Measurements from ENCODE around the gene TULP1.

The TULP1 gene

DNA sequence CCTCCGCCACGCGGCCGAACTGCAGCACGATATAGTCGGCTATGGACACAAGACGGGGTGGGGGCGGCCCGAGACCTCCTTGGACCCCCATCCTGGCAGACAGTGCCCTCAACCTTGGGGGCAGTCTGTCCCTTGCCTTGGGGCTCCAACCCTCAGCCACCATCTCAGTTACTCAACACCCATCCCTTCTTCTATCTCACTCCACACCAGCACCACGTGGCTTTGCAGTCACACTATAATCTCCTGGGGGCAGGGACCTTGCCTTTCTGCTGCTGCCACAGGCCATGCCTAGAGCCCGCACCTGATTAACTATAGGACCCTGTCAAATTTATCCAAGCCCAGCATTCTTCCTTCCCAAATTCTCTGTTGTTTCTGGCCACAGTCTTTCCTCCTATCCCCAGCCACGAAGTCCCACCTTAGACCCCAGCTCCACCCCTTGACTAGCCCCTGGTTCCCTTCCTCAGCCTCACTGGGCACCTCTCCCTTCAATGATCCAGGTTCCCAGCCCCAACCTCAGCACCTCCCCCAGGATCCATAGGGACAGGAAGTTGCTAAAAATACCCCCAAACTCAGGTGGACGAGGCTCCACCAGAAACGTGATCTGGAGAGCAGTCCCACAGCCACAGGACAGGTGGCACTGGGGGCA is 14.2 kb downstream of the TULP1 start:
- DNase-seq = no peak
- peaks cover 59% of the 10 kb centered on the region for H3K4me1 Mint-ChIP-seq

DNA sequence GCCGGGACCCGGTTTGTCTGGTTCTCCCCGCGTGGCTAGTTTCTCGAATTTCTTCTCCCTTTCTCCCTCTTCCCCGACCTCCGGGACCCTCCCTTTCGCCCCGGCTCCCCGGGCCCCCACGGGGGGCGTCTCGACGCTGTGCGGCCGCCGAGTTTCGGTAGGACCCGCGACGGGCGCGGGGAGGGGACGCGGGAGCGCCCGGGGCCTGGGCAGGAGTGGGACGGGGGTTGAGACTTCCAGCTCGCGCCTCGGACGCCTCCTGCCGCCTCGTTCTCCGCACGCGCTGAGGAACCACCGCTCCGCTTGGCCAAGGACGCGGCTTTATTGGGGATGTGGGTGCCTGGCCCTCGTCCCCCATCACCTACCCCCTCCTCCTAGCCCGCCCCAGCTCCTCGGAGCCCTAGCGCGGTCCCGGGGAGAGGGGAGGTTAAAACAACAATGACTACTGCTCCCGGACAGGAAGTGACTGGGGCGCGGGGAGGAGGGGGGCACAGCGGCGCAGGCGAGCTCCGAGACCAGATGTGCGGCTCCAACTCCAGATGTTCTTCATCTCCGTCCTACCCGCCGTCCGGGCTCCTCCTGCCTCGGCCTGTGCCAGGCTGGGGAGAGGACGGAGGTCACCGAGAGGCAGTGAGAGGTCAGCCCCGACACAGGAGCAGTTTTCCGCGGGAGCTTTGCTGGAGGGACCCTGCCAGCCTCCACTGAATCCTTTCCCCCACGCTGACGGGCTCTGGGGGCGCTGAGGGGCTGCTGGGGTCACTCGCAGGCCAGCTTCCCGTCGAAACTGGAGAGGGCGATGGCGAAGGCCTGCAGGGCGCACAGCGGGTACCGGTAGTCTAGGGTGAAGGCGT is 14.9 kb downstream of the TULP1 start:
- DNase-seq = peak; percentile 73
- H3K36me3 Mint-ChIP-seq (ENCODE audit: low read depth) = no peaks in the 10 kb centered on the region
- H3K27ac Mint-ChIP-seq = peak overlapping the region; percentile 61
- H3K4me1 Mint-ChIP-seq = peaks cover 67% of the 10 kb centered on the region
- TF ChIP-seq, protein P1, sequence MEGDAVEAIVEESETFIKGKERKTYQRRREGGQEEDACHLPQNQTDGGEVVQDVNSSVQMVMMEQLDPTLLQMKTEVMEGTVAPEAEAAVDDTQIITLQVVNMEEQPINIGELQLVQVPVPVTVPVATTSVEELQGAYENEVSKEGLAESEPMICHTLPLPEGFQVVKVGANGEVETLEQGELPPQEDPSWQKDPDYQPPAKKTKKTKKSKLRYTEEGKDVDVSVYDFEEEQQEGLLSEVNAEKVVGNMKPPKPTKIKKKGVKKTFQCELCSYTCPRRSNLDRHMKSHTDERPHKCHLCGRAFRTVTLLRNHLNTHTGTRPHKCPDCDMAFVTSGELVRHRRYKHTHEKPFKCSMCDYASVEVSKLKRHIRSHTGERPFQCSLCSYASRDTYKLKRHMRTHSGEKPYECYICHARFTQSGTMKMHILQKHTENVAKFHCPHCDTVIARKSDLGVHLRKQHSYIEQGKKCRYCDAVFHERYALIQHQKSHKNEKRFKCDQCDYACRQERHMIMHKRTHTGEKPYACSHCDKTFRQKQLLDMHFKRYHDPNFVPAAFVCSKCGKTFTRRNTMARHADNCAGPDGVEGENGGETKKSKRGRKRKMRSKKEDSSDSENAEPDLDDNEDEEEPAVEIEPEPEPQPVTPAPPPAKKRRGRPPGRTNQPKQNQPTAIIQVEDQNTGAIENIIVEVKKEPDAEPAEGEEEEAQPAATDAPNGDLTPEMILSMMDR (IDR thresholded peaks at IDR 0.05) = no peak
- H3K4me3 Mint-ChIP-seq = peak overlapping the region; percentile 83
- H3K9me3 Mint-ChIP-seq = no peaks in the 10 kb centered on the region
- H3K27me3 Mint-ChIP-seq (ENCODE audit: low read depth, poor library complexity) = no peaks in the 10 kb centered on the region

More for the DNA sequence above, 14.2 kb downstream of the TULP1 start:
- TF ChIP-seq, protein P1 (IDR thresholded peaks at IDR 0.05) = no peak
- Mint-ChIP-seq H3K9me3 (no peaks in the 10 kb centered on the region), H3K27me3 (ENCODE audit: low read depth, poor library complexity) (no peaks in the 10 kb centered on the region), H3K27ac (peak overlapping the region; percentile 92), H3K4me3 (peak overlapping the region; percentile 83), H3K36me3 (ENCODE audit: low read depth) (no peaks in the 10 kb centered on the region)

DNA sequence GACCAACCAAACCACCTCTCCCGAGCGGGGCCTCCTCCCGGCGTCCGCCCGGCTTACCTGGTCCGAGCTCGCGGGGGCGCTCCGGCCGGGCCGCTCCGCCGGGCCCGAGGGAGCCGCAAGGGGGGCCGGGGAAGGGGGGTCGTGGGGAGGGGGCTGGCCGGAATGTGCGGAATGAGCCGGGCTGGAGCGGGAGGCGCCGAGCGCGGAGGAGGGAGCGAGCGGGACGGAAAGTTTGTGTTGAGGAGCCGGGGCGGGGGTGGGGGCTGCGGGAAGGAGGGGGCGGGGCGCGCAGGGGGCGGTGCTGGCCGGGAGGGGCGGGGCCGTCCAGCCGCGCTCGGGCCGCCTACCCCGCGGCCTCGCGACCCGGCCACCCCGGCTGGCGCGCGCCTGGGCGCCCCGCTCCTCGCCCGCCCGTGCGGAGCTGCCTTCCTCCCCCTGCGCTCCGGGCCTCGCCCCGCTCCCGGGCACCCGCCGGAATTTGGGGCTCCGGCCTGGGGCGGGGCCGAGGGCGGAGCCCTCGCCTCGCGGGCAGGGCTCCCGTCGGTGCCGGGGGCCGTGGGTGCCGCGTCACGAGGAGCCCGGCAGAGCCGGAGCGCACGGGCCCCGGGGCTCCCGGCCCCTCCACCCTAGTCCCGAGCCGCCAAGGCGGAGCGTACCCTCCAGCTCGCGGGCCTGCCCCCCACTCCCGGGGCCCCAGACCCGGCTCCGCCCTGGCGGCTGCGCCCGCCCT is 15.7 kb downstream of the TULP1 start, which contains the start of gene TEAD3:
Gene TEAD3, minus strand, starts transcription at position 239 of the 730 bp plus-strand sequence.
- H3K36me3 Mint-ChIP-seq (ENCODE audit: low read depth) = no peaks in the 10 kb centered on the region
- peak; percentile 88 for DNase-seq

DNA sequence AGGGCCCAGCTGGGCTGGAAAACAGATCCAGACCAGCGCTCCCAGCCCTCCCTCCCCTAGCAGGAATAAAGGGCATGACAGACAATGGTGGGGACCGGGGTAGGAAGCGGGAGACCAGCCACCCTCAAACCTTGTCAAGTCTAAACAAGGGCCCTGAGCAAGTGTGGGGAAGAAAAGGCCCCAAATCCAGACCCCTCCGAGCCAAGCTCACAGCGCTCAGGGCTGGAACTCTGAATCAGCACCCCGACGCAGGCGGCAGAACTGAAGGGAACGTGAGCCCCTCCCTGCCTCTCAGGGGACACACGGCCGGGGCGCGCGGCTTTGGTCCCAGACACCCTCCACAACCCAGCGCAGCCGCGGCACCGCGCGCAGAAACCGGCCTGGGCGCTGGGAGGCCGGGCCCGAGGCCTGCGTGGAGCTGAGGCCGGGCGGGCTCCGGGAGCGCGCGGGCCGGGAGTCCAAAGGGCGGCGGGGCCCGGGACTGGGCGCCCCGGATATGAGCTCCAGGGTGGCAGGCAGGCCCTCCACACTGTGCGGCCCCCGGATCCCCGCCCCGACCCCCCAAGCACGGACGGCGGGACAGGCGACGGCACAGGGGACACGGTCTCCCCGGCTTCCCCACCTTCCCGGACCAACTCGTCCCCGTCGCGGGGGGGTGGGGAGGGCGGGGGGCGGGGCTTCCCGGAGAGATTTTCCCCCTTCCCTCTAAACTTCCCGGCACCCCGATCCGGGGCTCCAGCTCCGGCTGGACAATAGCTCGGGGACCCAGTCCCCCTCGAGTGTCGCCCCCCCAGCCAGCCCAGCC is 16.5 kb downstream of the TULP1 start:
- peak; percentile 65 for DNase-seq
- TF ChIP-seq, protein P1 (IDR thresholded peaks at IDR 0.05) = no peak

More for the DNA sequence above, 15.7 kb downstream of the TULP1 start, which contains the start of gene TEAD3:
- TF ChIP-seq, protein P1 (IDR thresholded peaks at IDR 0.05) = no peak
- peaks cover 74% of the 10 kb centered on the region for H3K4me1 Mint-ChIP-seq
- no peaks in the 10 kb centered on the region for H3K9me3 Mint-ChIP-seq
- no peaks in the 10 kb centered on the region for H3K27me3 Mint-ChIP-seq (ENCODE audit: low read depth, poor library complexity)
- peak within 1 kb of the TSS; percentile 88 for H3K27ac Mint-ChIP-seq
- H3K4me3 Mint-ChIP-seq = peak within 1 kb of the TSS; percentile 86

DNA sequence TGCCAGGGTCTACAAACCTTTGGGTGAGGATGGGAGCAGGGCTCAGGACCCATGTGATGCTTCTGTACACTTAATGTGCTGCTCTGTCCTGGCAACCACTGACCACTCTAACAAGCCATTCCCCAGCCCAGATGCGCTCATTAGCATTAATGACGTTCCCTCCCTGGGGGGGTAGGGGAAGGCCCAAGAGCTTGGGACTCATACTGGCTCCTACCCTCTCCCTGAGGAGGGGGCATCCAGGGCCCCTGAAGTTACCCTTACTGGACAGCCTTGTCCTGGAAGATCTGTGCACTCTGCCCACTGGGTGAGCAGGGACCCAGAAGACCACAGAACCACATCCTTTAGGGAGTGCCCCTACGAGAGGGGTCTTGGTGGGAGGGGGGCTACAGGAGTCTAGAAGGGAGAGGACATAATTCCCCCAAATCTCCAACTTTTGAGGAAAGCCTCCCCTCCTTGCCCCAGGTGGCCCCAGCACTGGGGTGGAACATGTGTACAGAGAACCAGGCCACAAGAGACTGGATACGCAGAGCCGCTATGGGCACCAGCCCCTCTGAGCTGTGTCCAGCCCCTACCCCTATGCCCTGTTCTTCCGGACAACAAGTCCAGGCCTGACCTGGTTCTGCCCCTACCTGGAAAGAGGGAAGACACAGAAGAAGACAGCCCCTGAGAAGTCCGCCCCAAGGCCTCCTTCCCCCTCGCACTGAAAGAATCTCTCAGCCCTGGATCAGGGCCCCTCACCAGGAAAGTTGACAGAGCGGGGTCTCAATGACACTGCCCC is 17.2 kb downstream of the TULP1 start:
- DNase-seq = no peak
- Mint-ChIP-seq H3K9me3 (no peaks in the 10 kb centered on the region), H3K36me3 (ENCODE audit: low read depth) (no peaks in the 10 kb centered on the region), H3K4me1 (peaks cover 76% of the 10 kb centered on the region), H3K4me3 (peak overlapping the region; percentile 86), H3K27me3 (ENCODE audit: low read depth, poor library complexity) (no peaks in the 10 kb centered on the region), H3K27ac (peak overlapping the region; percentile 88)
- TF ChIP-seq, protein P1 (IDR thresholded peaks at IDR 0.05) = no peak

More for the DNA sequence above, 16.5 kb downstream of the TULP1 start:
- Mint-ChIP-seq H3K27me3 (ENCODE audit: low read depth, poor library complexity) (no peaks in the 10 kb centered on the region), H3K36me3 (ENCODE audit: low read depth) (no peaks in the 10 kb centered on the region), H3K4me1 (peaks cover 76% of the 10 kb centered on the region), H3K27ac (peak overlapping the region; percentile 88), H3K9me3 (no peaks in the 10 kb centered on the region), H3K4me3 (peak overlapping the region; percentile 86)
